BE2C (cell line): ENCODE data around the gene TM2D3.
"Not testable (repeated sequence)": the region's sequence is repeated elsewhere in the genome, so short reads cannot be mapped to it uniquely, and the experiment has no call there.

Experiments used
- DNase-seq: peaks from one replicate; pipeline ENCODE4 v3.0.0-alpha.2; 2020
- H3K27me3 ChIP-seq: fragments of 250-450 bp; sonication (Bioruptor Pico); 2 replicates; pipeline ENCODE4 v1.5.1; 2020; ENCODE audit warnings: mild to moderate bottlenecking
- H3K36me3 ChIP-seq: fragments of 250-450 bp; sonication (Bioruptor Pico); 2 replicates; pipeline ENCODE4 v1.5.1; 2020; ENCODE audit warnings: mild to moderate bottlenecking
- H3K4me1 ChIP-seq: fragments of 250-450 bp; sonication (Bioruptor Pico); 2 replicates; pipeline ENCODE4 v1.5.1; 2020
- H3K4me3 ChIP-seq: 2 replicates; pipeline ENCODE4 v1.5.1; 2011; ENCODE audit warnings: low read depth, low read length
- H3K9me3 ChIP-seq: fragments of 250-450 bp; sonication (Bioruptor Pico); 2 replicates; pipeline ENCODE4 v1.5.1; 2020
- CTCF ChIP-seq: IDR thresholded peaks from 2 replicates; pipeline ENCODE4 v1.5.1; 2012; ENCODE audit warnings: mild to moderate bottlenecking, low read depth, low read length

Gene TM2D3

DNA sequence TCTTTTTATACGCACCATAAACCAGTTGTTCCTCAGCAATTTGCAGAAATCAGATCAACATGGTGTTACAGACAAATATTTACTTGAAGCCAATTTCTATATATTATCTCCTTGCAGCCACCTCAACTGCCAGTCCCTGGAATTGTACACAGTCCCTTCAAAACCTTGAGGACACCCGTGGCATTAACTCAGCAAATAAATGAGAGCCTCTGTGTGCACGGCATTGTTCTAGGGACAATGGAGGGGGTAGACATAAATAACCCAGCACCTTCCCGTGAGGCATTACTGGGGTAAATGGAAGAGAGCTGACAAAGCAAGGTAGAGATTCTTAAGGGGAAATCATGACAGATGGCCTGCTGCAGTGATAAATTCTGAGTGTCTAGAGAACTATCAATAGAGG, 12.5 kb downstream of the TM2D3 start:
- TF ChIP-seq CTCF: no peak
- Histone ChIP-seq H3K27me3 (no peaks in the 10 kb centered on the region), H3K4me1 (peaks cover 11% of the 10 kb centered on the region), H3K36me3 (peaks cover 38% of the 10 kb centered on the region), H3K4me3 (no peak overlapping the region), H3K9me3 (no peaks in the 10 kb centered on the region)
- no peak for DNase-seq

DNA sequence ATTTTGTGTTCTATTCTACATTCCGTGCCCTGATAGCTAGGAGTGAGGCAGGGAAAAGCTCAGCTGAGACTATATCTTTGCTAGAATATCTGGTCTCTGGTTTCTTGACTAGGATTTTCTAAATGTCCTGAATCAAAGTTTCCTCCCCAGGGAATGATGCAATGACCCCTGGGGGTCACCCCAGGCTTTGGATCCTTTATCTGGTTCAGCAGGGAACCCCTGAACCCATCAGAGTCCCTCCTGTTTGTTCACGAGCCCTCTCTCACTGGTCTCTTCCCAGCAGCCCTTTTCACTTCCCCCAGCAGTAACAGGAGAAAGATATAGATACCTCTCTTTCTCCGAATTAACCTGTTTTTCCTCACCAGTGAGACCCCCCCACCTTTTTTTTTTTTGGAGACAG, 14.3 kb downstream of the TM2D3 start:
- no peaks in the 10 kb centered on the region for H3K9me3 ChIP-seq
- peaks cover 11% of the 10 kb centered on the region for H3K4me1 ChIP-seq
- no peak for TF ChIP-seq CTCF
- H3K27me3 ChIP-seq: no peaks in the 10 kb centered on the region
- H3K4me3 ChIP-seq: no peak overlapping the region
- peaks cover 27% of the 10 kb centered on the region for H3K36me3 ChIP-seq
- no peak for DNase-seq

- no peak for DNase-seq
- no peak for TF ChIP-seq CTCF
- Histone ChIP-seq H3K4me1 (peaks cover 9% of the 10 kb centered on the region), H3K9me3 (no peaks in the 10 kb centered on the region), H3K27me3 (no peaks in the 10 kb centered on the region), H3K4me3 (no peak overlapping the region), H3K36me3 (peaks cover 24% of the 10 kb centered on the region)
These were observed 14.7 kb downstream of the TM2D3 start for GRCh38 chr15:101637516-101637915.

GRCh38 chr15:101637038-101637437, 15.1 kb downstream of the TM2D3 start:
- no peak for TF ChIP-seq CTCF
- Histone ChIP-seq H3K4me3 (no peak overlapping the region), H3K27me3 (no peaks in the 10 kb centered on the region), H3K36me3 (peaks cover 20% of the 10 kb centered on the region), H3K9me3 (no peaks in the 10 kb centered on the region), H3K4me1 (peaks cover 5% of the 10 kb centered on the region; the same call in 1 of the 2 replicates)
- DNase-seq: no peak

- Histone ChIP-seq H3K4me3 (no peak overlapping the region), H3K9me3 (no peaks in the 10 kb centered on the region), H3K27me3 (no peaks in the 10 kb centered on the region), H3K36me3 (peaks cover 16% of the 10 kb centered on the region), H3K4me1 (peaks cover 3% of the 10 kb centered on the region; the same call in 1 of the 2 replicates)
- DNase-seq: no peak
- TF ChIP-seq CTCF: no peak
These were observed 16.0 kb downstream of the TM2D3 start for GRCh38 chr15:101635944-101636727.

- Histone ChIP-seq H3K4me1 (no peaks in the 10 kb centered on the region), H3K27me3 (no peaks in the 10 kb centered on the region), H3K36me3 (no peaks in the 10 kb centered on the region), H3K4me3 (no peak overlapping the region), H3K9me3 (no peaks in the 10 kb centered on the region)
- no peak for DNase-seq
- no peak for TF ChIP-seq CTCF
These were observed 18.8 kb downstream of the TM2D3 start for GRCh38 chr15:101633356-101633755.

GRCh38 chr15:101626729-101627128, 25.5 kb downstream of the TM2D3 start:
- DNase-seq, H3K27me3 ChIP-seq, H3K36me3 ChIP-seq, H3K4me1 ChIP-seq, H3K4me3 ChIP-seq, H3K9me3 ChIP-seq: not testable (repeated sequence)
